Rectal smooth muscle tissue (tissue), 1 donor: Measurements from ENCODE around the gene GPR161.

Source experiments
- H3K27ac ChIP-seq: one replicate; pipeline ENCODE4 v1.7.0; 2013; ENCODE audit warnings: low read depth, low read length, inconsistent platforms
- H3K27me3 ChIP-seq: one replicate; pipeline ENCODE4 v1.7.0; 2013; ENCODE audit warnings: low read length; ENCODE audit not compliant: control insufficient read depth, insufficient read depth
- H3K36me3 ChIP-seq: one replicate; pipeline ENCODE4 v1.7.0; 2013; ENCODE audit warnings: low read length; ENCODE audit not compliant: control insufficient read depth, insufficient read depth
- H3K4me1 ChIP-seq: one replicate; pipeline ENCODE4 v1.7.0; 2013; ENCODE audit warnings: low read length; ENCODE audit not compliant: control insufficient read depth, insufficient read depth
- H3K4me3 ChIP-seq: one replicate; pipeline ENCODE4 v1.7.0; 2013; ENCODE audit warnings: low read length
- H3K9ac ChIP-seq: one replicate; pipeline ENCODE4 v1.7.0; 2013; ENCODE audit warnings: low read length

The GPR161 gene

DNA sequence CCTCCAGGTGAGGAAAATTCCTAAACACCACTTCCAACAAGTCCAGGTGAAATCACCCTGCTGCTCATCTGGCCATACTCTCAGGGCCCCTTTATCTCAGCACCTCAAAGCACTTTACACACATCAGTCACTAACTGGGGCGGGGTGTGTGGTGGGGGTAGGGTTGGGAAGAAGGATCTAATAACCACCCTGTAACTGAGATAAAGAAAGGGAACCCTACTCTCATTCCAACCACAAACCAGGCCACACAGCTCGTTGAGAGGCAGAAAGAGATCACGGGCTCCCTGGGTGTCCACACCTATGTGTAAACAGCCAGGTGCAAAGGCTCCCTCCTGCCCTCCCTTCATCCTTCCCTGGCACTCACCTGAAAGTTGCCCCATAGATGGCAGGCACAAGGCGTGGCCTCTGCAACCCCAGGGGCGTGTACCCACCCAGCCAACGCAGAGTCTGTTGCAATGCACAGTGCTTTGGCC lies 20.4 kb downstream of the GPR161 start:
- H3K9ac ChIP-seq: no peak overlapping the region
- no peak overlapping the region for H3K4me3 ChIP-seq
- peaks cover 4% of the 10 kb centered on the region for H3K4me1 ChIP-seq
- no peak overlapping the region for H3K27ac ChIP-seq
- H3K36me3 ChIP-seq: no peaks in the 10 kb centered on the region
- no peaks in the 10 kb centered on the region for H3K27me3 ChIP-seq

DNA sequence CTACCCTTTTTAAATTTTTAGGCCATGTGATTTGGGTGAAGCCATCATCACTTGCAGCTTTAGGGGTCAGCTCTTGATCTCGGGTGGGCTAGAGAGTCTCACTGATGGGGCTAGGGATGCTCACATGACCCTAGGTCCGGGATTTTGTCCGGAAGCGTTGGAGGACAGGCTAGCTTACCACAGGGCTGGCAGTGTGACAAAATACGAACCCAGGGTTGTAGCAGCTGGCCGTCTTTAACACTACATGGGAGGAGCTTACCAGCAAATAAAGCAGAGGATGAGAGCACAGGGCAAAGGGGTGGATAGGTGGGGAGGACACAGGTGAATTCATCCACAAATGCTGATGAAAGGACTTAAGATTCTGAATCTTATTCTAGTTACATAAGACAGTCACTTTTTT lies 21.9 kb downstream of the GPR161 start:
- H3K4me1 ChIP-seq: no peaks in the 10 kb centered on the region
- no peaks in the 10 kb centered on the region for H3K27me3 ChIP-seq
- no peaks in the 10 kb centered on the region for H3K36me3 ChIP-seq
- H3K9ac ChIP-seq: no peak overlapping the region
- no peak overlapping the region for H3K4me3 ChIP-seq
- no peak overlapping the region for H3K27ac ChIP-seq

GRCh38 chr1:168112673-168113305 lies 23.9 kb downstream of the GPR161 start:
- Histone ChIP-seq H3K4me3 (no peak overlapping the region), H3K9ac (no peak overlapping the region), H3K27ac (no peak overlapping the region), H3K4me1 (no peaks in the 10 kb centered on the region), H3K27me3 (no peaks in the 10 kb centered on the region), H3K36me3 (no peaks in the 10 kb centered on the region)

DNA sequence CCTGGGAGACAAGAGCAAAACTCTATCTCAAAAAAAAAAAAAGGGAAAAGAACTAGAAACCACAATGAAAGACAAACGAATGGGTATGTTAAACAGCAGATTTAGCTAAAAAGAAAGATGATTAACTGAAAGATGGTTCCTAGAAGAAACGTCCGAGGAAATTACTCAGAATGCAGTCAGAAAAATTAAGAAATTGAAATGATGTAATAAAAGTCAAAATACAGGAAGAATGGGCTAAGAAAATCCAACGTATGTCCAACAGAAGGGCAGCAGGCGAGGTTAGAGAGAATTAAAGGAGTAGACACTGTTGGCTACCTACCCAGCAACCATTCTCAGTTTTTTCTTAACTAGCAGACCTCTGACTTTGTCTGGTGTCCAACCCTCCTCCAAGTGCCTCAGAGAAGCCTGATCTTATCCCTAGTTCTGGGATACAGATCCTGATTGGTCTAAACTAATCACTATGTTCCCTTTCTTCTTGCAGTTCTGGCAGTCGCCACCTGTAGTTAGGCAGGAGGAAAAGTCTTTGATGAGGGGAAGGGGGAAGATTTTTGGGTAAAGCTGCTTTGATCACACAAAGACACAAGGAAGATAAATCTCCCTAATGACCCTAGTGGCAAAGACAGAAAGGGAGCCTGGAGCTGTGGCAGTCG lies 25.7 kb downstream of the GPR161 start:
- Histone ChIP-seq H3K4me1 (no peaks in the 10 kb centered on the region), H3K4me3 (no peak overlapping the region), H3K36me3 (no peaks in the 10 kb centered on the region), H3K27me3 (no peaks in the 10 kb centered on the region), H3K27ac (no peak overlapping the region), H3K9ac (no peak overlapping the region)

DNA sequence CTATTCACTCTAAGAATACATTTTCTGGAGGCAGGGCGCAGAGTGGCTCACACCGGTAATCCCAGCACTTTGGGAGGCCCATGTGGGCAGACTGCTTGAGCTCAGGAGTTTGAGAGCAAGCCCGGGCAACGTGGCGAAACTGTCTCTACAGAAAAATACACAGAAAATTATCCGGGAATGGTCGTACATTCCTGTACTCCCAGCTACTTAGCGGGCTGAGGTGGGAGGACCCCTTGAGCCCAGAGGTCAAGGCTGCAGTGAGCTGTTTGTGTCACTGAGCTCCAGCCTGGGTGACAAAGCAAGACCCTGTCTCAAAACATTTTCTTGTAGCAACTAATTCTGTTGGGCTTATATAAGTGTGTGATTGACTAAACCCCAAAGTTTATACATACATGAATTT lies 30.5 kb downstream of the GPR161 start:
- H3K4me3 ChIP-seq: no peak overlapping the region
- H3K27ac ChIP-seq: no peak overlapping the region
- no peak overlapping the region for H3K9ac ChIP-seq
- peaks cover 5% of the 10 kb centered on the region for H3K36me3 ChIP-seq
- H3K27me3 ChIP-seq: no peaks in the 10 kb centered on the region
- no peaks in the 10 kb centered on the region for H3K4me1 ChIP-seq

- no peak overlapping the region for H3K27ac ChIP-seq
- no peaks in the 10 kb centered on the region for H3K27me3 ChIP-seq
- no peak overlapping the region for H3K9ac ChIP-seq
- no peak overlapping the region for H3K4me3 ChIP-seq
- peaks cover 5% of the 10 kb centered on the region for H3K36me3 ChIP-seq
- no peaks in the 10 kb centered on the region for H3K4me1 ChIP-seq
Observed at GRCh38 chr1:168105846-168106245, 30.9 kb downstream of the GPR161 start.

DNA sequence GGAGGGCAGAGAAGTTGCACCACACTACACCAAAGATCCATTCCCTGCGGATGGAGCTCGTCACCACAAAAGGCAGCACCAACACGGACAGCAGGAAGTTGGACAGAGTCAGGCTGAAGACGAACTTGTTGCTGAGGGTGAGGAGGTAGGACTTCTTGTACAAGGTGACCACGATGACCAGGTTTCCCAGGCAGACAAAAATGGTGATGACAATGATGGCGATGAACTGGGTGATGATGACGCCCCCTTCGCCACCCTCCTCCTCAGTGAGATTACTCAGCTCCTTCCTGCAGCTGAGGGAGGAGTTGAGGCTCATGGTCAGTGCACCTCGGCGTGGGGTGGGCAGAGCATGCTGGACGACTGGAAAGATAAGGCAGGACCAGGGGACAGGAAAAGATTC lies 32.2 kb downstream of the GPR161 start:
- H3K27me3 ChIP-seq: no peaks in the 10 kb centered on the region
- no peak overlapping the region for H3K27ac ChIP-seq
- peaks cover 5% of the 10 kb centered on the region for H3K36me3 ChIP-seq
- no peak overlapping the region for H3K9ac ChIP-seq
- H3K4me3 ChIP-seq: no peak overlapping the region
- H3K4me1 ChIP-seq: no peaks in the 10 kb centered on the region

GRCh38 chr1:168102487-168102886 lies 34.2 kb downstream of the GPR161 start:
- no peak overlapping the region for H3K27ac ChIP-seq
- H3K27me3 ChIP-seq: no peaks in the 10 kb centered on the region
- peaks cover 5% of the 10 kb centered on the region for H3K4me1 ChIP-seq
- peaks cover 5% of the 10 kb centered on the region for H3K36me3 ChIP-seq
- no peak overlapping the region for H3K9ac ChIP-seq
- H3K4me3 ChIP-seq: no peak overlapping the region

GRCh38 chr1:168101336-168101735 lies 35.4 kb downstream of the GPR161 start:
- peaks cover 5% of the 10 kb centered on the region for H3K36me3 ChIP-seq
- H3K4me1 ChIP-seq: peaks cover 5% of the 10 kb centered on the region
- H3K27me3 ChIP-seq: no peaks in the 10 kb centered on the region
- H3K4me3 ChIP-seq: no peak overlapping the region
- H3K27ac ChIP-seq: no peak overlapping the region
- H3K9ac ChIP-seq: no peak overlapping the region

- Histone ChIP-seq H3K4me1 (peaks cover 5% of the 10 kb centered on the region), H3K9ac (no peak overlapping the region), H3K4me3 (no peak overlapping the region), H3K36me3 (peaks cover 5% of the 10 kb centered on the region), H3K27me3 (no peaks in the 10 kb centered on the region), H3K27ac (no peak overlapping the region)
Observed at GRCh38 chr1:168100315-168101002, 36.3 kb downstream of the GPR161 start.

GRCh38 chr1:168099337-168099801 lies 37.4 kb downstream of the GPR161 start:
- H3K9ac ChIP-seq: no peak overlapping the region
- peaks cover 3% of the 10 kb centered on the region for H3K36me3 ChIP-seq
- H3K27me3 ChIP-seq: no peaks in the 10 kb centered on the region
- peaks cover 5% of the 10 kb centered on the region for H3K4me1 ChIP-seq
- H3K4me3 ChIP-seq: no peak overlapping the region
- H3K27ac ChIP-seq: peak overlapping the region; percentile 56

- peak overlapping the region; percentile 56 for H3K27ac ChIP-seq
Observed at GRCh38 chr1:168098534-168099320, 38.0 kb downstream of the GPR161 start.

More at GRCh38 chr1:168098534-168099320, 38.0 kb downstream of the GPR161 start:
- H3K4me1 ChIP-seq: peaks cover 5% of the 10 kb centered on the region
- no peak overlapping the region for H3K4me3 ChIP-seq
- H3K9ac ChIP-seq: no peak overlapping the region
- H3K36me3 ChIP-seq: no peaks in the 10 kb centered on the region
- H3K27me3 ChIP-seq: no peaks in the 10 kb centered on the region
